Measurements from ENCODE around the gene SSBP1.

GRCh38 chr7:141691540-141691939 lies 46.6 kb upstream of the SSBP1 start:
- TF ChIP-seq CTCF (IDR thresholded peaks at IDR 0.05) (no peak), POLR2A (IDR thresholded peaks at IDR 0.05) (no peak), EP300 (IDR thresholded peaks at IDR 0.05) (no peak), POLR2AphosphoS5 (IDR thresholded peaks at IDR 0.05) (no peak)

Measured in stomach (tissue), 4 donors.